Middle frontal gyrus (tissue), 1 donor: ENCODE results near the gene C16orf87.

Experiments
- DNase-seq: peaks from one replicate; pipeline ENCODE4 v3.0.0-alpha.2; 2015; ENCODE audit warnings: low spot score; ENCODE audit errors: extremely low spot score

C16orf87 gene

DNA sequence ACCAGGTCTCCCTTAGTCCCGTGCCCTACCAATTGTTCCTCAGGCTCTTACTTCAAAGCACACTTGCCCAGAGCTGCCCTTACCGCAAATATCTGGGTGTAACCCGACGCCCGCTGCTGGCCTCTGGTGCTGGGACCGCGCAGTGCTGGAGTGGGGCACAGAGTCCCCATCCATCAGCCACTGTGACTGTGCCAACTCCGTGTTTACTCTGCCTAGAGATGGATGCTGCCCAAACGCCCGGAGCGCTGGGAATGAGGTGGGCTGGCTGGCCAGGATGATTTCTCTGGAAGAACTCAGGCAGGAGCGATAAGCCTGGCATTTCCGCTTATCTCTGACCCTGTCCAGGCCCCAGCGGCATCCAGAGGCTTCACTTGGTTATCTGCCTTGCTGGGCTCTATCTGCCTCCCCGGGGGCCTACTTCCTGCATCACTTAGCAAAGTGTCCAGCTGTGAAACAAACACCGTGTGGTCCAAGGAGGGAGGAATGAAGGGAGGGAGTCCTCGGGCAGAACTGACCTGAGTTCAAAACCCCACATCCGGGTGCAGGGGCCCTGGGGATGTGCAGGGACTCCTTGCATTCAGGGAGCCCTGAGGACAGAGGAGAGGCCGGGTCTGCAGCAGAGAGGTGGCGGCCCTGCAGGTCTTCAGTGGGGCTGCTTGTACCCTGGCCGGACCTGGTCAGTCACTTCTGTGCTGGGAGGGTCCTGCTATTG lies 73.5 kb downstream of the C16orf87 start:
- no peak for DNase-seq

DNA sequence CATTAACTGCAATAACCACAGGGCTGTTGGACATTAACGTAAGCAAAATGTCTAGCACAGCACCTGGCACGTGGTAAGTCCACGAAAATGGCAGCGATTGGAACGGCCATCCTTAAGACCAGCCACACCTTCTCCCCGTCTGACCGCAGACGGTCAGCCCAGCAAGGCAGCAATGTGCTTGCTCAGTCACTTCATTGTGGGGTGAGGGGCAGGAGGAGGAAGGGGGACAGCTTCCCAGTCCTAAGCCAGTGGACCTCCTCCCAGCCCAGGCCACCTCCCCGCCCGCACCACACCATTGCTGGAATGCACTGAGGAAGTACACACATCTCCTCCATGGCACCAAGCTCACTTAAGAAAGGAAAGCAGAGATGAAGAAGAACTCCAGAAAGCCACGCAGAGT lies 74.2 kb downstream of the C16orf87 start:
- DNase-seq = no peak

DNA sequence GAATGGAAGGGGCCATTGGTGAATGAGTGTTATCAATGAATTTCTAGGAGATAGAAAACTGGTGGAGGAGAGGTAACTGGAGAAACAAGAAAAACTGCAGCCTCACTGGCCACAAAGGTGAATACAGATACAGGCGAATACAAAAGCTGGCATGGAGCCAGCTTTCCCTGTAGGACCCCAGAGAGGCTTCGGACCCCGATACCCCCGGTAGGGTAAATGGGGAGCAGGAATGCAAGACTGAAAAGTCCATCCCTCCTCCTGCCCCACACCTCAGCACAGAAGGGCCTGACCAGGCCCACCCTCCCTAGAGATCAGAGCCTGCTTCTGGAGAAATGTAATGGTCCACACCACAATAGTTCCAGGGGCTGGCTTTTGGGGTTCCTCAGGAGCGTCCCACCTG lies 78.0 kb downstream of the C16orf87 start:
- no peak for DNase-seq

DNA sequence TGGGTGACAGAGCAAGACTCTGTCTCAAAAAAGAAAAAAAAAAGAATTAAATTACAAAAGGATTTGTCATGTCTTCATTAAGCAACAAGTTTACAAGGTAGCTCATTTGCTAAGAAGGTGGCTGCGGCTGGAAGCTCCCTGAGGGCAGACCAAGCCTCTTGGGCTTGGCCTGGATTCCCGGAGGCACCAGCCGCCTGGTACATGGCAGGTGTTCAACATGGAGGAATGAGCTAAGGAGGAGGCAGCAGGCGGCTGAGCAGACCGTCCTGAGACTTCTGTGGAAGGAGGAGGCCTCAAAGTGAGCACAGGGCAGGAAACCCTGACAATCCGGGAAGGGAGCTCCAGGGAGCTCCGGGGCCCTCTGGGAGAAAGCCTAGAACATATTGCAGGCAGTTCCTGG lies 79.6 kb downstream of the C16orf87 start:
- no peak for DNase-seq

- DNase-seq = no peak
Observed at GRCh38 chr16:46748775-46749705, 81.9 kb downstream of the C16orf87 start.

DNA sequence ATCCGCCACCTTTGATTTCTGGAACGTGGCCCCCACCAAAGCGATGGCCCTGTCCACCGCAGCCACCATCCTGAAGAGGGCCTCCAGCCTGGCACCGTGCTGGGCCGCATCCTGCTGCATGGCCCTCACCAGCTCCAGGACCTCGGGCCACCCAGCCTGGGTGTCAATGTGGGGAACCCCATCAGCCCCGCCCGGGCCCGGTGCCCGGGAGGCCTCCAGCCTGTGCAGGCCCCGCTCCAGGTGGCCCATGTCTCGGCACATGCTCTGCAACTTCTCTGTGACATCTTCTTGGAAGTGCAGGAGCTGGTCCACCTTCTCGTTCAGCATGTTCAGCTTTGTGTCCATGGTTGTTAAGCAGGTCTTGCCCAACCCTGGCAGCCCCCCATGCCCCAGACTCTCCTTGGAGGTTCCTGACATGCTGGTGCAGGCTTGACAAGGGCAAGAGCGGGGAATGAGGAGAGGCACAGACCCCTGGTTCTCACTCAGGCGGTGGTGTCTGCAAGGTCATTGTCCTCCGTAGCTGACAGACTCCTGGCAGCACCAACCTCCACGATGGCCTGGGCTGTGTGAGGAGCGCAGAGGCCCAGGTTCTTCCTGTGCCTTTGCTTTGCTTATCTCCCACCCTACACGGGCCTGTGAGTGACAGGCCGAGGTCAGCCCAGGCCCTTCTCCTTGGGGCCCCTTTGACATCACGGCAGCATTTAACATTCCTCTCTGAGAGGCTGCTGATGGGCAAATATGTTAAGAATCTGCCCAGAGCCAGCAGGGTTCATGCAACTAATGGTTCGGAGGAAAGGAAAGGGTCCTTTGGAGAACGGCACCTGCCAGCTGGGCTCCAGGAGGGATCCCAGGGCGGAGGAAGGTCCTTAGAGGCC lies 83.0 kb downstream of the C16orf87 start, which contains the start of gene MYLK3:
Gene MYLK3 (minus strand): TSS at position 568 of the 875 bp plus-strand sequence. CDS start 151 bp downstream, at position 417.
- no peak for DNase-seq

DNA sequence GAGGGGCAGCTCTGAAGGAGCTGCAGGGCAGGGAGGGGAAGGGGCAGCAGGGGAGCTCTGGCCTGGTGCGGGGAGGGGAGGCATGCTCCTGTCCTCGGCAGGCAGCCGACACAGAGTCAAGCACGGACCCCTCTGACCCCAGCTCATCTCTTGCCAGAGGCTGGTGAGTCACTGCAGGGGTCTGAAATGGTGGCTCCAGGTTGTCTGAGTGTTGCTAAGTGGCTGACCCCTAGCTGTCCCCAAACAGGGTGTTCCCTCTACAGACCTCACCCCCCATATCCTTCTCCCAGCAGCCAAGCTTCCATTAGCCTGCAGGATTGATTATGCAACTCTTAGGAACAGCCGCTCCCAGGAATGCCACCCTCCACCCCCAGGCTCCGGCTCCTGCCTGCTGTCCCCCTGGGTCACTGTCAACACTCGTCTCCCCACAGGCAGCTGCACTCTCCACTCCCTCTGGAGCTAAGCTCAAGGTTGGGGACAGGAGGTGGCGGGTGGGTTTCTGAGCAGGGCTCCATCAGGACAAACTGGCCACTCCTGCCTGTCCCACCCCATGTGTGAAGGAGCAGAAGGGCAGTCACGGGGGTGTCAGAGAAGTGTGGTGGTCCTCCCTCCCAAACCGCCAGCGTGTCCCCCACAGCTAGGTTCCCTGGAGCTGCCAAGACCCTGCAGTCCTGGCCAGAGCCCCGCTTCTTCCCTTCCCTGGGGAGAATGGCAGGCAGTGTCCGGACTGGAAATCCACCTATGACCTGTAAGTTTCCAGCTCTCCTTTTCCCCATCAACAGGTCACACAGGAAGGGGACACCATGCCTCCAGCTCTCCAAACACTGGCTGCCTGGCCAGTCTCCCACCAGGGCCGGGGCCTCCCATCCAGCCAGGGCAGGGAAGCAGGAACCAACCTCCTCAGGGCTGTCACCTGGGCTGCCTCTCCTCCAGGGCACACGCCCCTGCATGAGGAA lies 83.9 kb downstream of the C16orf87 start:
- no peak for DNase-seq
